ENCODE data around the gene DUOX1.

DNA sequence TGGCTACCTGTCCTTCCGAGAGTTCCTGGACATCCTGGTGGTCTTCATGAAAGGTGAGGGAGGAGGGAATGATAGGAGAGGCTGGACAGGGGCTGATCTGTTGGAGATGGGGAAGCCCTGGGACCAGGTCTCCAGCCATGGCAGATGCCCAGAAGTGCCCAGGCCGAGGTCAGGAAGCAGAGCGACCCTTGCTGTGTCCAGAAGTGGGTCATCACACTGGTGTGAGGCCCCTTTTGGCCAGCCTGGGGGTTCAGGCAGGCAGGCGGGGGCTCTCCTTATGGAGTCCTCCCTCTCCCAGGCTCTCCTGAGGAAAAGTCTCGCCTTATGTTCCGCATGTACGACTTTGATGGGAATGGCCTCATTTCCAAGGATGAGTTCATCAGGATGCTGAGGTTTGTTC is 17.8 kb downstream of the DUOX1 start:
- TF ChIP-seq, protein P1, sequence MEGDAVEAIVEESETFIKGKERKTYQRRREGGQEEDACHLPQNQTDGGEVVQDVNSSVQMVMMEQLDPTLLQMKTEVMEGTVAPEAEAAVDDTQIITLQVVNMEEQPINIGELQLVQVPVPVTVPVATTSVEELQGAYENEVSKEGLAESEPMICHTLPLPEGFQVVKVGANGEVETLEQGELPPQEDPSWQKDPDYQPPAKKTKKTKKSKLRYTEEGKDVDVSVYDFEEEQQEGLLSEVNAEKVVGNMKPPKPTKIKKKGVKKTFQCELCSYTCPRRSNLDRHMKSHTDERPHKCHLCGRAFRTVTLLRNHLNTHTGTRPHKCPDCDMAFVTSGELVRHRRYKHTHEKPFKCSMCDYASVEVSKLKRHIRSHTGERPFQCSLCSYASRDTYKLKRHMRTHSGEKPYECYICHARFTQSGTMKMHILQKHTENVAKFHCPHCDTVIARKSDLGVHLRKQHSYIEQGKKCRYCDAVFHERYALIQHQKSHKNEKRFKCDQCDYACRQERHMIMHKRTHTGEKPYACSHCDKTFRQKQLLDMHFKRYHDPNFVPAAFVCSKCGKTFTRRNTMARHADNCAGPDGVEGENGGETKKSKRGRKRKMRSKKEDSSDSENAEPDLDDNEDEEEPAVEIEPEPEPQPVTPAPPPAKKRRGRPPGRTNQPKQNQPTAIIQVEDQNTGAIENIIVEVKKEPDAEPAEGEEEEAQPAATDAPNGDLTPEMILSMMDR (IDR thresholded peaks at IDR 0.05; ENCODE audit: low read depth, low read length, missing input control): no peak
- TF ChIP-seq RAD21 (IDR thresholded peaks at IDR 0.05): no peak
- TF ChIP-seq, protein P2, sequence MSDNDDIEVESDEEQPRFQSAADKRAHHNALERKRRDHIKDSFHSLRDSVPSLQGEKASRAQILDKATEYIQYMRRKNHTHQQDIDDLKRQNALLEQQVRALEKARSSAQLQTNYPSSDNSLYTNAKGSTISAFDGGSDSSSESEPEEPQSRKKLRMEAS (IDR thresholded peaks at IDR 0.05): no peak
- no peak for TF ChIP-seq TAF1 (conservative IDR thresholded peaks at IDR 0.05)
- no peak for TF ChIP-seq EGR1 (IDR thresholded peaks at IDR 0.05; ENCODE audit: low read depth in 2 of 2)
- TF ChIP-seq SP1 (IDR thresholded peaks at IDR 0.05): no peak
- TF ChIP-seq YY1 (IDR thresholded peaks at IDR 0.05): no peak
- TF ChIP-seq, protein P3, sequence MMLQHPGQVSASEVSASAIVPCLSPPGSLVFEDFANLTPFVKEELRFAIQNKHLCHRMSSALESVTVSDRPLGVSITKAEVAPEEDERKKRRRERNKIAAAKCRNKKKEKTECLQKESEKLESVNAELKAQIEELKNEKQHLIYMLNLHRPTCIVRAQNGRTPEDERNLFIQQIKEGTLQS (IDR thresholded peaks at IDR 0.05): no peak
- no peak for TF ChIP-seq FOXA2 (IDR thresholded peaks at IDR 0.05)
- TF ChIP-seq, protein P4, sequence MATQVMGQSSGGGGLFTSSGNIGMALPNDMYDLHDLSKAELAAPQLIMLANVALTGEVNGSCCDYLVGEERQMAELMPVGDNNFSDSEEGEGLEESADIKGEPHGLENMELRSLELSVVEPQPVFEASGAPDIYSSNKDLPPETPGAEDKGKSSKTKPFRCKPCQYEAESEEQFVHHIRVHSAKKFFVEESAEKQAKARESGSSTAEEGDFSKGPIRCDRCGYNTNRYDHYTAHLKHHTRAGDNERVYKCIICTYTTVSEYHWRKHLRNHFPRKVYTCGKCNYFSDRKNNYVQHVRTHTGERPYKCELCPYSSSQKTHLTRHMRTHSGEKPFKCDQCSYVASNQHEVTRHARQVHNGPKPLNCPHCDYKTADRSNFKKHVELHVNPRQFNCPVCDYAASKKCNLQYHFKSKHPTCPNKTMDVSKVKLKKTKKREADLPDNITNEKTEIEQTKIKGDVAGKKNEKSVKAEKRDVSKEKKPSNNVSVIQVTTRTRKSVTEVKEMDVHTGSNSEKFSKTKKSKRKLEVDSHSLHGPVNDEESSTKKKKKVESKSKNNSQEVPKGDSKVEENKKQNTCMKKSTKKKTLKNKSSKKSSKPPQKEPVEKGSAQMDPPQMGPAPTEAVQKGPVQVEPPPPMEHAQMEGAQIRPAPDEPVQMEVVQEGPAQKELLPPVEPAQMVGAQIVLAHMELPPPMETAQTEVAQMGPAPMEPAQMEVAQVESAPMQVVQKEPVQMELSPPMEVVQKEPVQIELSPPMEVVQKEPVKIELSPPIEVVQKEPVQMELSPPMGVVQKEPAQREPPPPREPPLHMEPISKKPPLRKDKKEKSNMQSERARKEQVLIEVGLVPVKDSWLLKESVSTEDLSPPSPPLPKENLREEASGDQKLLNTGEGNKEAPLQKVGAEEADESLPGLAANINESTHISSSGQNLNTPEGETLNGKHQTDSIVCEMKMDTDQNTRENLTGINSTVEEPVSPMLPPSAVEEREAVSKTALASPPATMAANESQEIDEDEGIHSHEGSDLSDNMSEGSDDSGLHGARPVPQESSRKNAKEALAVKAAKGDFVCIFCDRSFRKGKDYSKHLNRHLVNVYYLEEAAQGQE (IDR thresholded peaks at IDR 0.05): no peak
- TF ChIP-seq, protein P5, sequence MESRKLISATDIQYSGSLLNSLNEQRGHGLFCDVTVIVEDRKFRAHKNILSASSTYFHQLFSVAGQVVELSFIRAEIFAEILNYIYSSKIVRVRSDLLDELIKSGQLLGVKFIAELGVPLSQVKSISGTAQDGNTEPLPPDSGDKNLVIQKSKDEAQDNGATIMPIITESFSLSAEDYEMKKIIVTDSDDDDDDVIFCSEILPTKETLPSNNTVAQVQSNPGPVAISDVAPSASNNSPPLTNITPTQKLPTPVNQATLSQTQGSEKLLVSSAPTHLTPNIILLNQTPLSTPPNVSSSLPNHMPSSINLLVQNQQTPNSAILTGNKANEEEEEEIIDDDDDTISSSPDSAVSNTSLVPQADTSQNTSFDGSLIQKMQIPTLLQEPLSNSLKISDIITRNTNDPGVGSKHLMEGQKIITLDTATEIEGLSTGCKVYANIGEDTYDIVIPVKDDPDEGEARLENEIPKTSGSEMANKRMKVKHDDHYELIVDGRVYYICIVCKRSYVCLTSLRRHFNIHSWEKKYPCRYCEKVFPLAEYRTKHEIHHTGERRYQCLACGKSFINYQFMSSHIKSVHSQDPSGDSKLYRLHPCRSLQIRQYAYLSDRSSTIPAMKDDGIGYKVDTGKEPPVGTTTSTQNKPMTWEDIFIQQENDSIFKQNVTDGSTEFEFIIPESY (IDR thresholded peaks at IDR 0.05): no peak
- no peak for TF ChIP-seq FOXA1 (IDR thresholded peaks at IDR 0.05)
- TF ChIP-seq HNF4A (conservative IDR thresholded peaks at IDR 0.05): no peak
- TF ChIP-seq HNF4G (IDR thresholded peaks at IDR 0.05): no peak
